ENCODE results near the gene C1R.
A peak's percentile ranks its signal among the peaks of the same experiment; 100 is the strongest.

C1R gene

DNA sequence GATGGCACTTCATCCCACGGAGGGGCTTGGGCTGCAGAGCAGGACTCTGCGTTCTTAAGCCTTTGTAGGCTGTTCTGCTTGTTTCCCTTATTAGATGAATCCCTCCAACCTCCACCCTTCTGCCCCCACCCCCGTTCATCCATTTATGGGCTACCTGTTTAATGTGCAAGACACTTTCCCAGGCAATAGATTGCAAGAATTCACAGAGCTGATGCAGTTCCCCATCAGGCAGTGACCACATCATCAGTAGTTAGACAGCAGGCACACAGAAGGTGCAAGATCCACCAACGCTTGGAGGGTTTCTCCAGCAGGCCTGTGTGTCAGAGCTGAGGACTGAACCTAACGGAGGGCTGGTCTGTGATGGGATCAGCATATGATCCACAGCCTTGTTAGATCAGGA is 1.2 kb upstream of the C1R start:
- TF ChIP-seq, protein P1, sequence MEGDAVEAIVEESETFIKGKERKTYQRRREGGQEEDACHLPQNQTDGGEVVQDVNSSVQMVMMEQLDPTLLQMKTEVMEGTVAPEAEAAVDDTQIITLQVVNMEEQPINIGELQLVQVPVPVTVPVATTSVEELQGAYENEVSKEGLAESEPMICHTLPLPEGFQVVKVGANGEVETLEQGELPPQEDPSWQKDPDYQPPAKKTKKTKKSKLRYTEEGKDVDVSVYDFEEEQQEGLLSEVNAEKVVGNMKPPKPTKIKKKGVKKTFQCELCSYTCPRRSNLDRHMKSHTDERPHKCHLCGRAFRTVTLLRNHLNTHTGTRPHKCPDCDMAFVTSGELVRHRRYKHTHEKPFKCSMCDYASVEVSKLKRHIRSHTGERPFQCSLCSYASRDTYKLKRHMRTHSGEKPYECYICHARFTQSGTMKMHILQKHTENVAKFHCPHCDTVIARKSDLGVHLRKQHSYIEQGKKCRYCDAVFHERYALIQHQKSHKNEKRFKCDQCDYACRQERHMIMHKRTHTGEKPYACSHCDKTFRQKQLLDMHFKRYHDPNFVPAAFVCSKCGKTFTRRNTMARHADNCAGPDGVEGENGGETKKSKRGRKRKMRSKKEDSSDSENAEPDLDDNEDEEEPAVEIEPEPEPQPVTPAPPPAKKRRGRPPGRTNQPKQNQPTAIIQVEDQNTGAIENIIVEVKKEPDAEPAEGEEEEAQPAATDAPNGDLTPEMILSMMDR (conservative IDR thresholded peaks at IDR 0.05), result no peak
- H3K27ac ChIP-seq, result no peak overlapping the region

- TF ChIP-seq, protein P1 (conservative IDR thresholded peaks at IDR 0.05), result no peak
- H3K27ac ChIP-seq, result no peak overlapping the region; the same call in 1 of the 2 replicates
Measured at GRCh38 chr12:7092986-7093460, 778 bp upstream of the C1R start.

- H3K27ac ChIP-seq, result peak overlapping the region; percentile 62; the same call in 1 of the 2 replicates
- TF ChIP-seq, protein P1 (conservative IDR thresholded peaks at IDR 0.05), result no peak
Measured at GRCh38 chr12:7091660-7092228, 501 bp downstream of the C1R start.

- no peak overlapping the region for H3K27ac ChIP-seq
- TF ChIP-seq, protein P1 (conservative IDR thresholded peaks at IDR 0.05), result no peak
Measured at GRCh38 chr12:7091171-7091570, 1.1 kb downstream of the C1R start.

DNA sequence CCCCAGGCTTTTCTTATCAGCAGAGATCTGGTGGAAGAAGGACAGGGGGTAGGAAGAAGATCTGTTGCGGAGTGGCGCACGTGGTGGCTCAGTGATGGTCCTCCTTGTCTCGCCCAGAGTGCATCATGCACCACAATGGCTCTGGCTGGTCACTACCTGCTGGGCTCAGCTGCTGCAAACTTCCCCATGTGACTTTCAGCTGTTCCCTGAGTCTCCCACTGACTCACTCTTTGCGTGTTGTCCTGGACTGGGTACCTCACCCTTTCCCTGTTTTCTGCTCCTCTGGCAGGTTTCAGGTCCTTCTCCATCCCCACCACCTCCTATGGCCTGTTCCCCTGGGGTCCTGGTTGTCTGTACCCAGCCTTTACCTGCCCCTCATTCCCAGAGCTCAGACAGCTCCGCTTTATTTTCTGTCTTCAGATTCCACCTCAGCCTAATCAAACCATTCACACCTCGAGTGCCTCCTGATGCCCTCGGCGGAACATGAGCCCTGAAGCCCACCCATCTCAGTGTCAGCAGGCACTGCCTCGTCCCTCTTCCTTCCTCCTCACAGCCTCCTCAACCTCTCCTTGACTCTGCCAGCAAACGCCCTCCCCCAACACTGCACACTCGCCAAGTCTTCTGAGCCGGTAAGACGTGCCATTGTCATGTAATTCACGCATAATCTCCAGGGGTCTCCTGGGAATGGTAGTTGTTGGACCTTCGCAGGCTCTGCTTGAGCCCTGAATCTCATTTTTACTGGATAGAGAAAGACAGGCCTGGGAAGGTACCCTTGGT is 1.8 kb downstream of the C1R start:
- no peak overlapping the region for H3K27ac ChIP-seq
- TF ChIP-seq, protein P1 (conservative IDR thresholded peaks at IDR 0.05), result no peak

DNA sequence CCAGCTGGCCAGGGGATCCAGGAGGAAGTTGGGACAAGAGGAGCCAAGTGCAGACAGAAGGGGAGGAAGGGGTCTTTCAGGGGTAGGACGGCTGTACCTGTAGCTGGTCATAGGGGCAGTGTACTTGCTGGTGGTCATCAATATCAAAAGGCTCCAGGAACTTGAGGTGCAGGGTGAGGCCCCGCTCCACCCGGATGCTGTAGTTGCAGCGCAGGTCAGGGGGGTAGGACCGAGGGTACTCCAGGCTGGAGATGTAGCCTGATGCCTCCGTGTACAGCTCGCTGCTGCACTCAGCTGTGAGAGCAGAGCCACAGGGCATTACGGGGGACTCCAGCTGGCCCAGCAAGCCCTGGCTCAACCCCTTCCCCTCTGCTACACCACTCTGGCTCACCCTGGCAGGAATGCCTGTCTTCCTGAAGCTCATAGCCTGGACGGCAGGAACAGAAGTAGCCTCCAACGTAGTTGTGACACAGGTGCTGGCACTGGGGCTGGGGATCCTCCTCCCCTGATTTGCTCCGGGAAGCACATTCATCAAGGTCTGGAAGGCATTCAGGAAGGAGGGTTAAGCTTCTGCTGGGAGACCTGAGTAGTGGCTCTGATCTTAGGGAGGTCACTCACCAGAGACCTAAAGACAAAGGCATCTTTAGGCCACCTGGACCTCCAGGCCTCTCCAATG is 2.9 kb downstream of the C1R start:
- TF ChIP-seq, protein P1 (conservative IDR thresholded peaks at IDR 0.05), result no peak
- no peak overlapping the region for H3K27ac ChIP-seq

DNA sequence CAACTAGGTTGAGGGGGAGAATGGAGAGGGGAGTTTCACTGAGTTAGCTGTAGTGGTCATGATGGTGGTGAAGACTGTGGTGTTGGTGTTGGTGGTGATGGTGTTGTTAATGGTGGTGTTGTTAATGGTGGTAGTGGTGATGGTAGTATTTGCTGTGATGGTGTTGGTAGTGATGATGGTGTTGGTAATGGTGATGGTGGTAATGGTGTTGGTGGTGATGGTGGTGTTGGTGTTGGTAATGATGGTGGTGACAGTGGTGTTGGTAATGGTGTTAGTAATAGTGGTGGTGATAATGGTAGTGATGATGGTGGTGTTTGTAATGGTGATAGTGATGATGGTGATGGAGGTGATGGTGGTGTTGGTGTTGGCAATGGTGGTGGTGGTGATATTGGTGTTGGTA is 9.1 kb downstream of the C1R start:
- TF ChIP-seq, protein P1 (conservative IDR thresholded peaks at IDR 0.05), result no peak

More for the DNA sequence above, 9.1 kb downstream of the C1R start:
- no peak overlapping the region for H3K27ac ChIP-seq

Data from VCaP (cell line).